Hepatocyte (in vitro differentiated cells): ENCODE results near the gene INCENP. TPM values are rescaled to one million over a fixed set of nuclear protein-coding genes. Genes with fewer than 3 reads are reported as not detected.

Experiments
- DNase-seq: peaks from one replicate; pipeline ENCODE4 v3.0.0-alpha.2; 2016; ENCODE audit warnings: low spot score
- H2AFZ ChIP-seq: fragments of 200-600 bp; sonication (generic); 2 replicates; pipeline ENCODE4 v1.6.0; 2016; ENCODE audit warnings: antibody characterized with exemption, mild to moderate bottlenecking
- H3K27ac ChIP-seq: fragments of 200-600 bp; sonication (generic); 2 replicates; pipeline ENCODE4 v1.5.1; 2016; ENCODE audit warnings: mild to moderate bottlenecking
- H3K27me3 ChIP-seq: fragments of 200-600 bp; sonication (generic); 2 replicates; pipeline ENCODE4 v1.6.1; 2016
- H3K36me3 ChIP-seq: fragments of 200-600 bp; sonication (generic); replicated peaks from 2 replicates; pipeline ENCODE4 v1.5.1; 2016; ENCODE audit warnings: low read depth; ENCODE audit not compliant: insufficient read depth
- H3K4me1 ChIP-seq: fragments of 200-600 bp; sonication (generic); 2 replicates; pipeline ENCODE4 v1.5.1; 2016; ENCODE audit warnings: mild to moderate bottlenecking, moderate library complexity; ENCODE audit not compliant: insufficient read depth
- H3K4me2 ChIP-seq: fragments of 200-600 bp; sonication (generic); 2 replicates; pipeline ENCODE4 v1.6.0; 2016
- H3K4me3 ChIP-seq: fragments of 200-600 bp; sonication (generic); 2 replicates; pipeline ENCODE4 v1.5.1; 2016; ENCODE audit warnings: mild to moderate bottlenecking
- H3K79me2 ChIP-seq: fragments of 200-600 bp; sonication (generic); 2 replicates; pipeline ENCODE4 v1.6.0; 2017; ENCODE audit warnings: mild to moderate bottlenecking
- H3K9me2 ChIP-seq: fragments of 200-600 bp; sonication (generic); replicated peaks from 2 replicates; pipeline ENCODE4 v1.6.0; 2017; ENCODE audit warnings: mild to moderate bottlenecking; ENCODE audit not compliant: insufficient read depth
- H3K9me3 ChIP-seq: fragments of 200-600 bp; sonication (generic); 2 replicates; pipeline ENCODE4 v1.5.1; 2016; ENCODE audit warnings: low read depth, mild to moderate bottlenecking
- H4K20me1 ChIP-seq: fragments of 200-600 bp; sonication (generic); 2 replicates; pipeline ENCODE4 v1.6.0; 2016; ENCODE audit warnings: mild to moderate bottlenecking; ENCODE audit not compliant: insufficient read depth, poor library complexity, severe bottlenecking
- CTCF ChIP-seq: fragments of 200-600 bp; sonication (generic); IDR thresholded peaks from 2 replicates; pipeline ENCODE4 v1.5.1; 2016; ENCODE audit warnings: antibody characterized with exemption, mild to moderate bottlenecking; ENCODE audit not compliant: poor library complexity
- EZH2 ChIP-seq: fragments of 200-600 bp; sonication (generic); IDR thresholded peaks from 2 replicates; pipeline ENCODE4 v1.6.1; 2016; ENCODE audit warnings: antibody characterized with exemption, mild to moderate bottlenecking, borderline replicate concordance
- EZH2phosphoT487 ChIP-seq: fragments of 200-600 bp; sonication (generic); IDR thresholded peaks from one replicate; pipeline ENCODE4 v1.6.1; 2018; ENCODE audit warnings: antibody characterized with exemption, mild to moderate bottlenecking, low read depth, moderate library complexity; ENCODE audit not compliant: unreplicated experiment, severe bottlenecking
- WGBS: methylation state at CpG from one replicate; pipeline ENCODE4 v1.1.6; 2016; ENCODE audit warnings: low lambda C conversion rate; ENCODE audit errors: missing lambda C conversion rate; 5-methylcytosine and 5-hydroxymethylcytosine counted together
- polyA plus RNA-seq: library from polyadenylated mRNA; unstranded; fragments of >200 nt; fragmentation: Nextera tagmentation; extraction: Ambion mirVana; gene quantifications from 2 replicates; pipeline ENCODE4 v1.2.1, GENCODE V29; 2016
- total RNA-seq: library from RNA; depleted of rRNA; stranded (reverse); fragments of >200 nt; gene quantifications from 2 replicates; pipeline ENCODE4 v1.2.3, GENCODE V29; 2014

Gene INCENP
- total and polyA plus RNA-seq, 2 experiments from 2014 or later: 2.2 to 12.8 TPM

DNA sequence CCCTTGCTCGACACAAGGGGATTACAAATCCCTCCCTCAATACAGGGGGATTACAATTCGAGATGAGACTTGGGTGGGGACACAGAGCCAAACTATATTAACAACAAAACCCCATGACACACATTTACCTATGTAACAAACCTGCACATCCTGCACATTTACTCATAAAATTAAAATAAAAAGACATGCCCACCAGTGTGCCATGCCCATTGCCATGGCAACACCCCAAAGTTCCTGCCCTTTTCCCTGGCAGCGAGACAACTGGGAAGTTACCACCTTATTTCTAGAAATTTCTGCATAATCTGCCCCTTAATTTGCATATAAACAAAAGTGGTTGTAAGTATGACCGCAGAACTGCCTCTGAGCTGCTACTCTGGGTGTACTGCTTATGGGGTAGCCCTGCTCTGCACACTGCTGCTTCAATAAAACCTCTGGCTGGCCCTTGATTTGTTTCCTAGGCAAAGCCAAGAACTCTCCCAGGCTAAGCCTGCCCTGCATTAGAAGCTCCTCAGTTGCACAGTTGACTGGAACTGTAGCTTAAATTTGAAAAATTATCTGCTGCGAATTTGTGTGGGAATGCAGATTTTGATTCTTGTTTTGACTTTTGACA, 8.6 kb upstream of the INCENP start:
- WGBS: 87% methylated on average over 5 of the region's 5 CpGs
- H3K9me2 ChIP-seq: no peaks in the 10 kb centered on the region
- no peaks in the 10 kb centered on the region for H3K36me3 ChIP-seq
- no peaks in the 10 kb centered on the region for H3K9me3 ChIP-seq
- no peak overlapping the region for H2AFZ ChIP-seq
- H3K4me3 ChIP-seq: no peak overlapping the region
- no peaks in the 10 kb centered on the region for H3K27me3 ChIP-seq
- TF ChIP-seq EZH2 (no peak), CTCF (no peak), EZH2phosphoT487 (no peak)
- no peak overlapping the region for H3K27ac ChIP-seq
- H3K4me1 ChIP-seq: no peaks in the 10 kb centered on the region
- H3K79me2 ChIP-seq: no peaks in the 10 kb centered on the region
- H3K4me2 ChIP-seq: no peak overlapping the region
- DNase-seq: no peak
- no peaks in the 10 kb centered on the region for H4K20me1 ChIP-seq

- Histone ChIP-seq H3K27me3 (no peaks in the 10 kb centered on the region), H3K4me1 (no peaks in the 10 kb centered on the region), H3K79me2 (no peaks in the 10 kb centered on the region), H3K9me3 (no peaks in the 10 kb centered on the region), H3K9me2 (no peaks in the 10 kb centered on the region), H3K27ac (no peak overlapping the region), H3K4me3 (no peak overlapping the region), H3K4me2 (no peak overlapping the region), H4K20me1 (no peaks in the 10 kb centered on the region), H3K36me3 (no peaks in the 10 kb centered on the region), H2AFZ (no peak overlapping the region)
- WGBS: 80% methylated on average over 2 of the region's 2 CpGs
- TF ChIP-seq EZH2phosphoT487 (no peak), CTCF (no peak), EZH2 (no peak)
- DNase-seq: no peak
Observed at GRCh38 chr11:62116451-62116850, 7.4 kb upstream of the INCENP start.

DNA sequence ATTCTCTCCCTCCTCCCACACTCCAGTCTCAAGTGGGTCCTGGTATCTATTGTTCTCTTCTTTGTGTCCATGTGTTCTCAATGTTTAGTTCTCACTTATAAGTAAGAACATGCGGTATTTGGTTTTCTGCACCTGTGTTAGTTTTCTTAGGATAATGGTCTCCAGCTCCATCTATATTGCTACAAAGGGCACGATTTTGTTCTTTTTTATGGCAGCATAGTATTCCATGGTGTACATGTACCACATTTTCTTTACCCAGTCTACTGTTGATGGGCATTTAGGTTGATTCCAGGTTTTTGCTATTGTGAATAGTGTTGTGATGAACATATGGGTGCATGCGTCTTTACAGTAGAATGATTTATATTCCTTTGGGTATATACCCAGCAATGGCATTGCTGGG, 4.2 kb upstream of the INCENP start:
- TF ChIP-seq EZH2: no peak
- TF ChIP-seq CTCF: no peak
- no peak for TF ChIP-seq EZH2phosphoT487
- Histone ChIP-seq H3K27me3 (no peaks in the 10 kb centered on the region), H3K36me3 (no peaks in the 10 kb centered on the region), H3K9me3 (no peaks in the 10 kb centered on the region), H3K27ac (no peak overlapping the region), H3K79me2 (peaks cover 3% of the 10 kb centered on the region), H3K4me1 (no peaks in the 10 kb centered on the region), H3K9me2 (no peaks in the 10 kb centered on the region), H2AFZ (no peak overlapping the region), H3K4me2 (no peak overlapping the region), H4K20me1 (no peaks in the 10 kb centered on the region), H3K4me3 (no peak overlapping the region)
- 90% methylated on average over 3 of the region's 3 CpGs for WGBS
- no peak for DNase-seq
